GM23248 (cell line): ENCODE results near the gene PALD1. TPM values are rescaled to one million over a fixed set of nuclear protein-coding genes. Genes with fewer than 3 reads are reported as not detected.

ENCODE experiments used
- DNase-seq: peaks from one replicate; pipeline ENCODE4 v3.0.0-alpha.2; 2015
- H2AFZ ChIP-seq: fragments of 200-600 bp; sonication (generic); 2 replicates; pipeline ENCODE4 v1.6.1; 2016; ENCODE audit warnings: antibody characterized with exemption
- H3F3A ChIP-seq: fragments of 200-600 bp; sonication (generic); 2 replicates; pipeline ENCODE4 v1.6.1; 2016; ENCODE audit warnings: mild to moderate bottlenecking, antibody characterized with exemption, mixed run types; ENCODE audit not compliant: insufficient read depth
- H3K27ac ChIP-seq: fragments of 200-600 bp; sonication (generic); 2 replicates; pipeline ENCODE4 v1.5.1; 2016; ENCODE audit warnings: mild to moderate bottlenecking
- H3K27me3 ChIP-seq: fragments of 200-600 bp; sonication (generic); replicated peaks from 2 replicates; pipeline ENCODE4 v1.6.1; 2016; ENCODE audit warnings: mild to moderate bottlenecking; ENCODE audit not compliant: insufficient read depth
- H3K36me3 ChIP-seq: fragments of 200-600 bp; sonication (generic); 2 replicates; pipeline ENCODE4 v1.6.1; 2016; ENCODE audit warnings: low read depth, mild to moderate bottlenecking
- H3K4me1 ChIP-seq: fragments of 200-600 bp; sonication (generic); 2 replicates; pipeline ENCODE4 v1.6.1; 2016; ENCODE audit warnings: mild to moderate bottlenecking; ENCODE audit not compliant: insufficient read depth
- H3K4me2 ChIP-seq: fragments of 200-600 bp; sonication (generic); one replicate; pipeline ENCODE4 v1.6.1; 2016; ENCODE audit warnings: mild to moderate bottlenecking; ENCODE audit not compliant: unreplicated experiment
- H3K4me3 ChIP-seq: fragments of 200-600 bp; sonication (generic); 2 replicates; pipeline ENCODE4 v1.5.1; 2016; ENCODE audit warnings: mild to moderate bottlenecking
- H3K79me2 ChIP-seq: fragments of 200-600 bp; sonication (generic); 2 replicates; pipeline ENCODE4 v1.6.1; 2016; ENCODE audit warnings: mild to moderate bottlenecking; ENCODE audit not compliant: insufficient read depth
- H3K9ac ChIP-seq: fragments of 200-600 bp; sonication (generic); 2 replicates; pipeline ENCODE4 v1.6.1; 2016; ENCODE audit warnings: mild to moderate bottlenecking
- H3K9me2 ChIP-seq: fragments of 200-600 bp; sonication (generic); 2 replicates; pipeline ENCODE4 v1.6.1; 2016; ENCODE audit warnings: mixed run types, mild to moderate bottlenecking, moderate library complexity; ENCODE audit not compliant: insufficient read depth
- H3K9me3 ChIP-seq: fragments of 200-600 bp; sonication (generic); one replicate; pipeline ENCODE4 v1.6.1; 2017; ENCODE audit warnings: low read depth
- H4K20me1 ChIP-seq: fragments of 200-600 bp; sonication (generic); 2 replicates; pipeline ENCODE4 v1.6.0; 2016; ENCODE audit not compliant: insufficient read depth
- EZH2 ChIP-seq: fragments of 200-600 bp; sonication (generic); IDR thresholded peaks from 2 replicates; pipeline ENCODE4 v1.6.1; 2018; ENCODE audit warnings: antibody characterized with exemption, mild to moderate bottlenecking; ENCODE audit not compliant: insufficient read depth, poor library complexity, severe bottlenecking
- EZH2phosphoT487 ChIP-seq: fragments of 200-600 bp; sonication (generic); IDR thresholded peaks from 2 replicates; pipeline ENCODE4 v1.6.1; 2018; ENCODE audit warnings: antibody characterized with exemption, moderate library complexity, mild to moderate bottlenecking, low read depth; ENCODE audit not compliant: insufficient read depth
- WGBS, 2 experiments: methylation state at CpG; one replicate each; pipeline ENCODE4 v1.1.6; 2015 to 2017; ENCODE audit warnings: low lambda C conversion rate in 2 of 2, low coverage in 1 of 2; ENCODE audit errors: missing lambda C conversion rate in 2 of 2; 5-methylcytosine and 5-hydroxymethylcytosine counted together
- in situ Hi-C: fragments of 300-500 bp; cut with MboI; formaldehyde crosslinking; loops from 2 replicates; pipeline ENCODE4 v1.15.0; 2020
- polyA plus RNA-seq: library from polyadenylated mRNA; unstranded; fragments of >200 nt; fragmentation: Nextera tagmentation; extraction: Ambion mirVana; gene quantifications from 2 replicates; pipeline ENCODE4 v1.2.1, GENCODE V29; 2016
- total RNA-seq: library from RNA; depleted of rRNA; stranded (reverse); fragments of >200 nt; shearing (Covaris generic); gene quantifications from 2 replicates; pipeline ENCODE4 v1.2.3, GENCODE V29; 2014

Gene PALD1
- total and polyA plus RNA-seq, 2 experiments from 2014 or later = not detected

- H3K4me3 ChIP-seq = no peak overlapping the region
- DNase-seq = no peak
- H3K36me3 ChIP-seq = no peaks in the 10 kb centered on the region
- no peaks in the 10 kb centered on the region for H3K9me2 ChIP-seq
- WGBS, 2 experiments = 27 to 31% methylated on average over 3 of the region's 3 CpGs
- H3K4me2 ChIP-seq = no peak overlapping the region
- no peak overlapping the region for H2AFZ ChIP-seq
- no peaks in the 10 kb centered on the region for H3K9me3 ChIP-seq
- no peak overlapping the region for H3K9ac ChIP-seq
- no peaks in the 10 kb centered on the region for H3K4me1 ChIP-seq
- H3K27ac ChIP-seq = no peak overlapping the region
- in situ Hi-C loops = loop anchor here (10.0 kb wide), 1 partner anchor 338 kb away; the partner anchor contains the start of gene PCBD1
- no peaks in the 10 kb centered on the region for H3K79me2 ChIP-seq
- no peak for TF ChIP-seq EZH2
- no peak for TF ChIP-seq EZH2phosphoT487
- H3F3A ChIP-seq = no peaks in the 10 kb centered on the region
- peaks cover 4% of the 10 kb centered on the region; the same call in 1 of the 2 replicates for H3K27me3 ChIP-seq
- H4K20me1 ChIP-seq = no peaks in the 10 kb centered on the region
These were observed 68.0 kb downstream of the PALD1 start for GRCh38 chr10:70546584-70546983.

GRCh38 chr10:70549351-70549961, 70.9 kb downstream of the PALD1 start:
- 70 to 72% methylated on average over 12 of the region's 12 CpGs for WGBS, 2 experiments
- in situ Hi-C loops = loop anchor here (10.0 kb wide), 1 partner anchor 335 kb away; the partner anchor contains the start of gene PCBD1

GRCh38 chr10:70549962-70550458, 71.4 kb downstream of the PALD1 start:
- Histone ChIP-seq H3K36me3 (no peaks in the 10 kb centered on the region), H4K20me1 (no peaks in the 10 kb centered on the region), H3K9me3 (no peaks in the 10 kb centered on the region), H3K9ac (no peak overlapping the region), H3K4me1 (no peaks in the 10 kb centered on the region), H3K4me3 (no peak overlapping the region), H3K27me3 (no peaks in the 10 kb centered on the region), H3F3A (no peaks in the 10 kb centered on the region), H3K79me2 (no peaks in the 10 kb centered on the region), H3K9me2 (no peaks in the 10 kb centered on the region), H3K4me2 (no peak overlapping the region), H3K27ac (no peak overlapping the region), H2AFZ (no peak overlapping the region)
- WGBS, 2 experiments = 52 to 56% methylated on average over 3 of the region's 3 CpGs
- DNase-seq = peak; percentile 68
- in situ Hi-C loops = loop anchor here (5.0 to 10.0 kb wide), 2 partner anchors 212 to 335 kb away; partner anchors contain the start of gene PCBD1
- no peak for TF ChIP-seq EZH2
- no peak for TF ChIP-seq EZH2phosphoT487

More at GRCh38 chr10:70549351-70549961, 70.9 kb downstream of the PALD1 start:
- no peak for TF ChIP-seq EZH2
- TF ChIP-seq EZH2phosphoT487 = no peak
- no peaks in the 10 kb centered on the region for H3K9me2 ChIP-seq
- no peaks in the 10 kb centered on the region for H3K27me3 ChIP-seq
- no peak overlapping the region for H3K4me3 ChIP-seq
- no peaks in the 10 kb centered on the region for H3K79me2 ChIP-seq
- no peaks in the 10 kb centered on the region for H3F3A ChIP-seq
- H3K9me3 ChIP-seq = no peaks in the 10 kb centered on the region
- H4K20me1 ChIP-seq = no peaks in the 10 kb centered on the region
- no peak overlapping the region for H3K27ac ChIP-seq
- DNase-seq = no peak
- no peak overlapping the region for H3K4me2 ChIP-seq
- no peak overlapping the region for H3K9ac ChIP-seq
- H3K36me3 ChIP-seq = no peaks in the 10 kb centered on the region
- no peak overlapping the region for H2AFZ ChIP-seq
- H3K4me1 ChIP-seq = no peaks in the 10 kb centered on the region

- no peak overlapping the region for H3K4me3 ChIP-seq
- H3K27ac ChIP-seq = no peak overlapping the region
- no peaks in the 10 kb centered on the region for H3K9me2 ChIP-seq
- in situ Hi-C loops = loop anchor here (5.0 kb wide), 1 partner anchor 212 kb away; no protein-coding TSS in a partner anchor
- H3K9me3 ChIP-seq = no peaks in the 10 kb centered on the region
- WGBS, 2 experiments = 57 to 60% methylated on average over 6 of the region's 6 CpGs
- H4K20me1 ChIP-seq = no peaks in the 10 kb centered on the region
- H3K36me3 ChIP-seq = no peaks in the 10 kb centered on the region
- H3K4me2 ChIP-seq = no peak overlapping the region
- no peaks in the 10 kb centered on the region for H3F3A ChIP-seq
- TF ChIP-seq EZH2phosphoT487 (no peak), EZH2 (no peak)
- no peak overlapping the region for H2AFZ ChIP-seq
- H3K79me2 ChIP-seq = no peaks in the 10 kb centered on the region
- no peaks in the 10 kb centered on the region for H3K4me1 ChIP-seq
- no peak for DNase-seq
- H3K9ac ChIP-seq = no peak overlapping the region
- no peaks in the 10 kb centered on the region for H3K27me3 ChIP-seq
These were observed 71.9 kb downstream of the PALD1 start for GRCh38 chr10:70550459-70550858.
